DMS153 treated with DMSO at 0.1 percent for 48 hours (cell line): ENCODE data around the gene PADI3.

Experiments
- DNase-seq: peaks from one replicate; lab custom pipeline; 2025; ENCODE audit not compliant: unreplicated experiment; lab: John Stamatoyannopoulos, UW

The PADI3 gene

GRCh38 chr1:17248781-17249180 is at the start of gene PADI3:
PADI3 (plus strand) TSS chr1:17249098; CDS start chr1:17249138, 40 bp downstream.
- DNase-seq = no peak

GRCh38 chr1:17199267-17200044 is 49.4 kb upstream of the PADI3 start:
- DNase-seq = no peak

- DNase-seq = no peak
Measured at GRCh38 chr1:17200246-17200645, 48.7 kb upstream of the PADI3 start.

GRCh38 chr1:17200756-17201155 is 48.1 kb upstream of the PADI3 start:
- DNase-seq = no peak

GRCh38 chr1:17201201-17202021 is 47.5 kb upstream of the PADI3 start:
- DNase-seq = no peak

- DNase-seq = no peak
Measured at GRCh38 chr1:17204546-17205440, 44.1 kb upstream of the PADI3 start, which contains the start of gene PADI1. PADI1 (plus strand) TSS chr1:17205128; CDS start chr1:17205218, 90 bp downstream.

GRCh38 chr1:17205652-17206051 is 43.2 kb upstream of the PADI3 start:
- DNase-seq = no peak

GRCh38 chr1:17206196-17206595 is 42.7 kb upstream of the PADI3 start:
- DNase-seq = no peak

GRCh38 chr1:17207046-17207445 is 41.9 kb upstream of the PADI3 start:
- DNase-seq = peak; percentile 30

- no peak for DNase-seq
Measured at GRCh38 chr1:17207540-17207939, 41.4 kb upstream of the PADI3 start.

- no peak for DNase-seq
Measured at GRCh38 chr1:17207966-17208418, 40.9 kb upstream of the PADI3 start.

GRCh38 chr1:17208546-17208945 is 40.4 kb upstream of the PADI3 start:
- DNase-seq = no peak

- no peak for DNase-seq
Measured at GRCh38 chr1:17209430-17209829, 39.5 kb upstream of the PADI3 start.

GRCh38 chr1:17210176-17210575 is 38.7 kb upstream of the PADI3 start:
- no peak for DNase-seq

- no peak for DNase-seq
Measured at GRCh38 chr1:17211377-17211776, 37.5 kb upstream of the PADI3 start.

- no peak for DNase-seq
Measured at GRCh38 chr1:17212009-17212408, 36.9 kb upstream of the PADI3 start.

- peak; percentile 21 for DNase-seq
Measured at GRCh38 chr1:17212487-17213121, 36.3 kb upstream of the PADI3 start.

GRCh38 chr1:17213148-17213781 is 35.6 kb upstream of the PADI3 start:
- no peak for DNase-seq

- DNase-seq = no peak
Measured at GRCh38 chr1:17213782-17214148, 35.1 kb upstream of the PADI3 start.

GRCh38 chr1:17214876-17215544 is 33.9 kb upstream of the PADI3 start:
- DNase-seq = no peak
